Measurements from ENCODE around the gene LYZL1.
"Not testable (repeated sequence)": the region's sequence is repeated elsewhere in the genome, so short reads cannot be mapped to it uniquely, and the experiment has no call there.

LYZL1 gene

GRCh38 chr10:29320680-29321121 is 31.8 kb downstream of the LYZL1 start:
- H4K8ac ChIP-seq (ENCODE audit: low read length); DNase-seq: not testable (repeated sequence)
- WGBS, result 81% methylated on average over 4 of the region's 5 CpGs

GRCh38 chr10:29321656-29322055 is 32.8 kb downstream of the LYZL1 start:
- Histone ChIP-seq H4K91ac (ENCODE audit: low read length) (no peak overlapping the region), H3K18ac (ENCODE audit: low read depth in 1 of 2, low read length in 2 of 2) (no peak overlapping the region), H2BK12ac (ENCODE audit: low read length in 2 of 2) (no peak overlapping the region), H3K4me1 (ENCODE audit: control insufficient read depth, insufficient read depth, low read depth, low read length) (peaks cover 16% of the 10 kb centered on the region), H4K8ac (ENCODE audit: low read length) (no peak overlapping the region), H3K4me2 (ENCODE audit: low read length, poor library complexity, severe bottlenecking) (no peak overlapping the region), H2BK120ac (ENCODE audit: low read depth, low read length) (no peak overlapping the region), H3K14ac (ENCODE audit: low read length in 2 of 2) (no peak overlapping the region), H3K4me3 (ENCODE audit: insufficient read depth in 1 of 2, low read depth in 1 of 2, low read length in 2 of 2) (no peak overlapping the region), H3K36me3 (ENCODE audit: control insufficient read depth in 1 of 2, insufficient read depth in 2 of 2, low read depth in 1 of 2, low read length in 2 of 2) (no peaks in the 10 kb centered on the region), H3K9ac (ENCODE audit: low read length) (no peak overlapping the region), H2BK15ac (ENCODE audit: low read depth, poor library complexity, severe bottlenecking) (no peak overlapping the region), H3K4ac (ENCODE audit: low read depth in 1 of 2, low read length in 2 of 2) (no peak overlapping the region), H3K27ac (ENCODE audit: low read length, poor library complexity, severe bottlenecking) (no peak overlapping the region), H3K9me3 (ENCODE audit: control insufficient read depth, low read length) (no peaks in the 10 kb centered on the region), H2AK5ac (ENCODE audit: low read length, severe bottlenecking) (no peak overlapping the region), H2BK5ac (ENCODE audit: low read depth, low read length, poor library complexity, severe bottlenecking) (no peak overlapping the region), H3K79me1 (replicated peaks; ENCODE audit: low read length, poor library complexity, severe bottlenecking) (no peaks in the 10 kb centered on the region), H2AFZ (ENCODE audit: low read depth, low read length) (no peak overlapping the region), H3K27me3 (ENCODE audit: control insufficient read depth in 1 of 2, insufficient read depth in 1 of 2, low read length in 2 of 2) (peaks cover 0 to 19% of the 10 kb centered on the region in 2 experiments), H3K23ac (ENCODE audit: low read length in 2 of 2) (no peak overlapping the region)
- DNase-seq, result no peak
- WGBS, result 92% methylated on average over 8 of the region's 8 CpGs

More at GRCh38 chr10:29320680-29321121, 31.8 kb downstream of the LYZL1 start:
- H2AFZ ChIP-seq (ENCODE audit: low read depth, low read length); H3K4ac ChIP-seq (ENCODE audit: low read depth in 1 of 2, low read length in 2 of 2); H3K23ac ChIP-seq (ENCODE audit: low read length in 2 of 2); H3K27ac ChIP-seq (ENCODE audit: low read length, poor library complexity, severe bottlenecking); H2BK15ac ChIP-seq (ENCODE audit: low read depth, poor library complexity, severe bottlenecking); H3K4me3 ChIP-seq (ENCODE audit: insufficient read depth in 1 of 2, low read depth in 1 of 2, low read length in 2 of 2); H4K91ac ChIP-seq (ENCODE audit: low read length); H3K9ac ChIP-seq (ENCODE audit: low read length); H3K4me2 ChIP-seq (ENCODE audit: low read length, poor library complexity, severe bottlenecking); H3K18ac ChIP-seq (ENCODE audit: low read depth in 1 of 2, low read length in 2 of 2); H3K9me3 ChIP-seq (ENCODE audit: control insufficient read depth, low read length); H2BK12ac ChIP-seq (ENCODE audit: low read length in 2 of 2); H3K36me3 ChIP-seq (ENCODE audit: control insufficient read depth in 1 of 2, insufficient read depth in 2 of 2, low read depth in 1 of 2, low read length in 2 of 2); H2BK5ac ChIP-seq (ENCODE audit: low read depth, low read length, poor library complexity, severe bottlenecking); H2BK120ac ChIP-seq (ENCODE audit: low read depth, low read length); H2AK5ac ChIP-seq (ENCODE audit: low read length, severe bottlenecking); H3K79me1 ChIP-seq (replicated peaks; ENCODE audit: low read length, poor library complexity, severe bottlenecking); H3K14ac ChIP-seq (ENCODE audit: low read length in 2 of 2): not testable (repeated sequence)
- H3K27me3 ChIP-seq (ENCODE audit: control insufficient read depth in 1 of 2, insufficient read depth in 1 of 2, low read length in 2 of 2), result peaks cover 0 to 19% of the 10 kb centered on the region in 2 experiments
- peaks cover 17% of the 10 kb centered on the region for H3K4me1 ChIP-seq (ENCODE audit: control insufficient read depth, insufficient read depth, low read depth, low read length)

GRCh38 chr10:29322918-29323317 is 34.0 kb downstream of the LYZL1 start:
- no peak overlapping the region for H3K9ac ChIP-seq (ENCODE audit: low read length)
- H2BK15ac ChIP-seq (ENCODE audit: low read depth, poor library complexity, severe bottlenecking), result no peak overlapping the region
- H3K9me3 ChIP-seq (ENCODE audit: control insufficient read depth, low read length), result no peaks in the 10 kb centered on the region
- no peak overlapping the region for H3K18ac ChIP-seq (ENCODE audit: low read depth in 1 of 2, low read length in 2 of 2)
- H3K27ac ChIP-seq (ENCODE audit: low read length, poor library complexity, severe bottlenecking), result no peak overlapping the region
- H3K23ac ChIP-seq (ENCODE audit: low read length in 2 of 2), result no peak overlapping the region
- no peak overlapping the region for H3K4me3 ChIP-seq (ENCODE audit: insufficient read depth in 1 of 2, low read depth in 1 of 2, low read length in 2 of 2)
- H2AFZ ChIP-seq (ENCODE audit: low read depth, low read length), result no peak overlapping the region
- H3K79me1 ChIP-seq (replicated peaks; ENCODE audit: low read length, poor library complexity, severe bottlenecking), result no peaks in the 10 kb centered on the region
- H3K4me2 ChIP-seq (ENCODE audit: low read length, poor library complexity, severe bottlenecking), result no peak overlapping the region
- WGBS, result 65% methylated on average over 5 of the region's 5 CpGs
- no peak overlapping the region for H2BK120ac ChIP-seq (ENCODE audit: low read depth, low read length)
- no peaks in the 10 kb centered on the region for H3K36me3 ChIP-seq (ENCODE audit: control insufficient read depth in 1 of 2, insufficient read depth in 2 of 2, low read depth in 1 of 2, low read length in 2 of 2)
- no peak overlapping the region for H2BK5ac ChIP-seq (ENCODE audit: low read depth, low read length, poor library complexity, severe bottlenecking)
- peaks cover 15% of the 10 kb centered on the region for H3K4me1 ChIP-seq (ENCODE audit: control insufficient read depth, insufficient read depth, low read depth, low read length)
- no peak overlapping the region for H4K91ac ChIP-seq (ENCODE audit: low read length)
- no peak overlapping the region for H2BK12ac ChIP-seq (ENCODE audit: low read length in 2 of 2)
- H4K8ac ChIP-seq (ENCODE audit: low read length), result no peak overlapping the region
- no peak overlapping the region for H3K14ac ChIP-seq (ENCODE audit: low read length in 2 of 2)
- no peak overlapping the region for H3K4ac ChIP-seq (ENCODE audit: low read depth in 1 of 2, low read length in 2 of 2)
- no peak overlapping the region for H2AK5ac ChIP-seq (ENCODE audit: low read length, severe bottlenecking)
- no peak for DNase-seq
- peaks cover 0 to 19% of the 10 kb centered on the region in 2 experiments for H3K27me3 ChIP-seq (ENCODE audit: control insufficient read depth in 1 of 2, insufficient read depth in 1 of 2, low read length in 2 of 2)

- DNase-seq, result no peak
- no peak overlapping the region for H3K23ac ChIP-seq (ENCODE audit: low read length in 2 of 2)
- H3K4me3 ChIP-seq (ENCODE audit: insufficient read depth in 1 of 2, low read depth in 1 of 2, low read length in 2 of 2), result no peak overlapping the region
- no peaks in the 10 kb centered on the region for H3K36me3 ChIP-seq (ENCODE audit: control insufficient read depth in 1 of 2, insufficient read depth in 2 of 2, low read depth in 1 of 2, low read length in 2 of 2)
- H3K27ac ChIP-seq (ENCODE audit: low read length, poor library complexity, severe bottlenecking), result no peak overlapping the region
- peaks cover 15% of the 10 kb centered on the region for H3K4me1 ChIP-seq (ENCODE audit: control insufficient read depth, insufficient read depth, low read depth, low read length)
- H3K27me3 ChIP-seq (ENCODE audit: control insufficient read depth in 1 of 2, insufficient read depth in 1 of 2, low read length in 2 of 2), result peaks cover 0 to 19% of the 10 kb centered on the region in 2 experiments
- no peaks in the 10 kb centered on the region for H3K79me1 ChIP-seq (replicated peaks; ENCODE audit: low read length, poor library complexity, severe bottlenecking)
- no peak overlapping the region for H2BK15ac ChIP-seq (ENCODE audit: low read depth, poor library complexity, severe bottlenecking)
- no peak overlapping the region for H3K4me2 ChIP-seq (ENCODE audit: low read length, poor library complexity, severe bottlenecking)
- no peak overlapping the region for H4K91ac ChIP-seq (ENCODE audit: low read length)
- no peak overlapping the region for H2BK5ac ChIP-seq (ENCODE audit: low read depth, low read length, poor library complexity, severe bottlenecking)
- no peak overlapping the region for H4K8ac ChIP-seq (ENCODE audit: low read length)
- H3K14ac ChIP-seq (ENCODE audit: low read length in 2 of 2), result no peak overlapping the region
- no peak overlapping the region for H3K18ac ChIP-seq (ENCODE audit: low read depth in 1 of 2, low read length in 2 of 2)
- no peak overlapping the region for H2BK120ac ChIP-seq (ENCODE audit: low read depth, low read length)
- no peaks in the 10 kb centered on the region for H3K9me3 ChIP-seq (ENCODE audit: control insufficient read depth, low read length)
- 86% methylated on average over 4 of the region's 5 CpGs for WGBS
- no peak overlapping the region for H2AK5ac ChIP-seq (ENCODE audit: low read length, severe bottlenecking)
- no peak overlapping the region for H2BK12ac ChIP-seq (ENCODE audit: low read length in 2 of 2)
- no peak overlapping the region for H2AFZ ChIP-seq (ENCODE audit: low read depth, low read length)
- H3K9ac ChIP-seq (ENCODE audit: low read length), result no peak overlapping the region
- no peak overlapping the region for H3K4ac ChIP-seq (ENCODE audit: low read depth in 1 of 2, low read length in 2 of 2)
These were observed 34.5 kb downstream of the LYZL1 start for GRCh38 chr10:29323367-29323766.

All from mesenchymal stem cell (in vitro differentiated cells and primary cell).